CD4-positive, alpha-beta T cell treated with Interleukin-17A for 1 hour (primary cell): Measurements from ENCODE around the gene DNAH8.

ENCODE experiments used
- DNase-seq: peaks from one replicate; pipeline ENCODE4 v3.0.0-alpha.2; 2020

Gene DNAH8

GRCh38 chr6:39026175-39026574 lies 311.1 kb downstream of the DNAH8 start:
- no peak for DNase-seq

- peak; percentile 26 for DNase-seq
Observed at GRCh38 chr6:39029156-39030011, 314.3 kb downstream of the DNAH8 start.

GRCh38 chr6:39035681-39036080 lies 320.6 kb downstream of the DNAH8 start:
- DNase-seq = no peak

GRCh38 chr6:39037082-39037508 lies 322.0 kb downstream of the DNAH8 start:
- no peak for DNase-seq

GRCh38 chr6:39037707-39038106 lies 322.6 kb downstream of the DNAH8 start:
- DNase-seq = no peak

- DNase-seq = no peak
Observed at GRCh38 chr6:39040080-39040673, 325.1 kb downstream of the DNAH8 start.

- DNase-seq = no peak
Observed at GRCh38 chr6:39041072-39041471, 326.0 kb downstream of the DNAH8 start.

GRCh38 chr6:39043776-39044175 lies 328.7 kb downstream of the DNAH8 start:
- no peak for DNase-seq

GRCh38 chr6:39044181-39044580 lies 329.1 kb downstream of the DNAH8 start:
- DNase-seq = no peak

- no peak for DNase-seq
Observed at GRCh38 chr6:39047434-39048327, 332.6 kb downstream of the DNAH8 start.

GRCh38 chr6:39048481-39049399 lies 333.6 kb downstream of the DNAH8 start, which contains the start of gene GLP1R:
Gene GLP1R, plus strand, starts transcription at chr6:39048781. Its CDS starts 60 bp downstream, at chr6:39048841.
- no peak for DNase-seq

- no peak for DNase-seq
Observed at GRCh38 chr6:39049575-39050283, 334.6 kb downstream of the DNAH8 start.

GRCh38 chr6:39050453-39051112 lies 335.5 kb downstream of the DNAH8 start:
- peak; percentile 1 for DNase-seq

- DNase-seq = no peak
Observed at GRCh38 chr6:39051399-39052122, 336.4 kb downstream of the DNAH8 start.

- DNase-seq = no peak
Observed at GRCh38 chr6:39053016-39053624, 338.0 kb downstream of the DNAH8 start.

- no peak for DNase-seq
Observed at GRCh38 chr6:39053854-39054576, 338.9 kb downstream of the DNAH8 start.

- no peak for DNase-seq
Observed at GRCh38 chr6:39054577-39055142, 339.5 kb downstream of the DNAH8 start.

GRCh38 chr6:39055661-39056060 lies 340.6 kb downstream of the DNAH8 start:
- no peak for DNase-seq

GRCh38 chr6:39056191-39056590 lies 341.1 kb downstream of the DNAH8 start:
- DNase-seq = no peak
